WERI-Rb-1 (cell line): ENCODE results near the gene PTPRN2.

Experiments used
- DNase-seq: peaks from one replicate; pipeline ENCODE4 v3.0.0-alpha.2; 2020
- H3K27ac ChIP-seq: fragments of 250-450 bp; sonication (Bioruptor Pico); 2 replicates; pipeline ENCODE4 v1.5.1; 2020; ENCODE audit warnings: mild to moderate bottlenecking, moderate library complexity
- H3K27me3 ChIP-seq: fragments of 250-450 bp; sonication (Bioruptor Pico); 2 replicates; pipeline ENCODE4 v1.5.1; 2021; ENCODE audit warnings: mild to moderate bottlenecking, low read depth, moderate library complexity; ENCODE audit not compliant: insufficient read depth, severe bottlenecking
- H3K36me3 ChIP-seq: fragments of 250-450 bp; sonication (Bioruptor Pico); 2 replicates; pipeline ENCODE4 v1.5.1; 2020; ENCODE audit warnings: mild to moderate bottlenecking, moderate library complexity
- H3K4me3 ChIP-seq: 2 replicates; pipeline ENCODE4 v1.5.1; 2011; ENCODE audit warnings: low read depth, mild to moderate bottlenecking, control low read depth, low read length
- H3K9me3 ChIP-seq: fragments of 250-450 bp; sonication (Bioruptor Pico); 2 replicates; pipeline ENCODE4 v1.5.1; 2021; ENCODE audit warnings: mild to moderate bottlenecking, moderate library complexity; ENCODE audit not compliant: severe bottlenecking
- TF ChIP-seq, protein P1 (sequence below): IDR thresholded peaks from 2 replicates; pipeline ENCODE4 v1.5.1; 2011; ENCODE audit warnings: low read depth, mild to moderate bottlenecking, control low read depth, inconsistent platforms, low read length

PTPRN2 gene

GRCh38 chr7:158541346-158542010, 46.1 kb downstream of the PTPRN2 start:
- peak overlapping the region; percentile 73 for H3K27ac ChIP-seq
- TF ChIP-seq, protein P1, sequence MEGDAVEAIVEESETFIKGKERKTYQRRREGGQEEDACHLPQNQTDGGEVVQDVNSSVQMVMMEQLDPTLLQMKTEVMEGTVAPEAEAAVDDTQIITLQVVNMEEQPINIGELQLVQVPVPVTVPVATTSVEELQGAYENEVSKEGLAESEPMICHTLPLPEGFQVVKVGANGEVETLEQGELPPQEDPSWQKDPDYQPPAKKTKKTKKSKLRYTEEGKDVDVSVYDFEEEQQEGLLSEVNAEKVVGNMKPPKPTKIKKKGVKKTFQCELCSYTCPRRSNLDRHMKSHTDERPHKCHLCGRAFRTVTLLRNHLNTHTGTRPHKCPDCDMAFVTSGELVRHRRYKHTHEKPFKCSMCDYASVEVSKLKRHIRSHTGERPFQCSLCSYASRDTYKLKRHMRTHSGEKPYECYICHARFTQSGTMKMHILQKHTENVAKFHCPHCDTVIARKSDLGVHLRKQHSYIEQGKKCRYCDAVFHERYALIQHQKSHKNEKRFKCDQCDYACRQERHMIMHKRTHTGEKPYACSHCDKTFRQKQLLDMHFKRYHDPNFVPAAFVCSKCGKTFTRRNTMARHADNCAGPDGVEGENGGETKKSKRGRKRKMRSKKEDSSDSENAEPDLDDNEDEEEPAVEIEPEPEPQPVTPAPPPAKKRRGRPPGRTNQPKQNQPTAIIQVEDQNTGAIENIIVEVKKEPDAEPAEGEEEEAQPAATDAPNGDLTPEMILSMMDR = no peak
- H3K9me3 ChIP-seq = no peaks in the 10 kb centered on the region
- H3K4me3 ChIP-seq = no peak overlapping the region
- DNase-seq = peak; percentile 88
- no peaks in the 10 kb centered on the region for H3K36me3 ChIP-seq
- no peaks in the 10 kb centered on the region for H3K27me3 ChIP-seq

GRCh38 chr7:158539711-158540146, 47.9 kb downstream of the PTPRN2 start:
- TF ChIP-seq, protein P1 = no peak
- H3K4me3 ChIP-seq = no peak overlapping the region
- H3K27me3 ChIP-seq = no peaks in the 10 kb centered on the region
- peak; percentile 71 for DNase-seq
- H3K36me3 ChIP-seq = no peaks in the 10 kb centered on the region
- peak overlapping the region; percentile 68 for H3K27ac ChIP-seq
- no peaks in the 10 kb centered on the region for H3K9me3 ChIP-seq

DNA sequence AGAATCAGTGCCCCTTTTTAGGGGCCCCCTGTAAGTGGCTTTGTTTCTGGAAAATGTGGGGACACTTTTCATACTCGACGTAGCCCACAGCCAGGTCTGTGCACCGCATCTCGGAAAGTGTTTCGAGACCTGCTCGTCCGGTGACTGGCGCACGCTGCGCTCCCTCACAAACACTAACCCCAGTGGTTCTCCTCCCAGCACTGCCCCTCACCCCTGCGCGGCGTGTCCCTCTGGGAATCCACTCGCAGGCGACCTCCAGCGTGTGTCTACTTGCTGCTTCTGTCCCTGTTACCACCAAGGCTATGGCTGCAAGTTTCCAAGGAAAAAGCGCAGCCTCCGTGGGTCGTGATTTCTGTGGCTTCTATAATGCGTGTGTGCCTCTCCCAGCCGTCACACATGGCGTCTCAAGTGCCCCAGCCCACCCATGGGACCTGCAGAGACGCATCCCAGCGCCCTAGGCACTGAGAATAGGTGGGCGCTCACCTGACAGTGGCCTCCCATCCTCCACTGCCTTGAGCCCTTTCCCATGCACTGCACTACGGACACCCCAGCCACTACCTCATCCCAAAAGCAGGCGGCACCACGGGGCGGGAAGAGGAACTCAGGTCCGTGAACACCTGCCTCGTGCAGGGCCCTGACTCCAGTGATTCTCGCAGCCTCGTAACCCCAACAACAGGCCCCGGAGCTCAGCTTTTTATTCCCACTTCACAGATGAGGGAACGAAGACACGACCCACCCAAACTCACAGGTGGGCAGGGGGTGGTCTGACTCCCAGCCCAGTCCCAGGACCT, 49.3 kb downstream of the PTPRN2 start:
- no peaks in the 10 kb centered on the region for H3K36me3 ChIP-seq
- TF ChIP-seq, protein P1 = no peak
- no peaks in the 10 kb centered on the region for H3K9me3 ChIP-seq
- no peak for DNase-seq
- no peak overlapping the region for H3K4me3 ChIP-seq
- H3K27me3 ChIP-seq = no peaks in the 10 kb centered on the region
- H3K27ac ChIP-seq = no peak overlapping the region

- H3K27ac ChIP-seq = no peak overlapping the region
- H3K27me3 ChIP-seq = no peaks in the 10 kb centered on the region
- no peak overlapping the region for H3K4me3 ChIP-seq
- DNase-seq = no peak
- H3K9me3 ChIP-seq = no peaks in the 10 kb centered on the region
- H3K36me3 ChIP-seq = no peaks in the 10 kb centered on the region
- TF ChIP-seq, protein P1 = no peak
Observed at GRCh38 chr7:158537516-158537882, 50.1 kb downstream of the PTPRN2 start.

GRCh38 chr7:158536871-158537515, 50.6 kb downstream of the PTPRN2 start:
- no peak for DNase-seq
- H3K27me3 ChIP-seq = no peaks in the 10 kb centered on the region
- no peak overlapping the region for H3K4me3 ChIP-seq
- no peaks in the 10 kb centered on the region for H3K9me3 ChIP-seq
- TF ChIP-seq, protein P1 = no peak
- H3K27ac ChIP-seq = no peak overlapping the region
- no peaks in the 10 kb centered on the region for H3K36me3 ChIP-seq
